ENCODE measurements around the gene NR1H4.
"Not testable (repeated sequence)": the region's sequence is repeated elsewhere in the genome, so short reads cannot be mapped to it uniquely, and the experiment has no call there.

NR1H4 gene

DNA sequence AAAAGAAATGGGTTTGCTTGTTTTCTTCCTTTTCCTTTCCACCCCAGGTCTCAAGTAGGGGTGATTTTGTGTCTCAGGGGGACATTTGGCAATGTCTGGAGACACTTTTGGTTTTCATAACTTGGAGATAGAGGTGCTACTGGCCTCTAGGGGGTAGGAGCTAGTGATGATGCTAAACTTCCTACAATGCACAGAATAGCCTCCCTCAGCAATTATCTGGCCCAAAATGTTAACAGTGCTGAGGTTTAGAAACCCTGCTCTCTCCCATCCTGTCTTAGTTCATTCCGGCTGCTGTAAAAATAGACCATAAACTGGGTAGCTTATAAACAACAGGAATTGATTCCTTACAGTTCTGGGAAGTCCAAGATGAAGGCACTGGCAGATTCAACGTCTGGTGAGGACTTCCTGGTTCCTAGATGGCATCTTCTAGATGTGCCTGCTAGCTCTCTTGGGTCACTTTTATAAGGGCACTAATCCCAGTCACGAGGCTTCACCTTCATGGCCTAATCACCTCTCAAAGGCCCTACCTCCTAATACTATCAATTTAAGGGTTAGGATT lies 92.4 kb downstream of the NR1H4 start:
- in situ Hi-C loops (cut with MboI; ENCODE audit: low sequenced_read_pairs) = no loop called here

DNA sequence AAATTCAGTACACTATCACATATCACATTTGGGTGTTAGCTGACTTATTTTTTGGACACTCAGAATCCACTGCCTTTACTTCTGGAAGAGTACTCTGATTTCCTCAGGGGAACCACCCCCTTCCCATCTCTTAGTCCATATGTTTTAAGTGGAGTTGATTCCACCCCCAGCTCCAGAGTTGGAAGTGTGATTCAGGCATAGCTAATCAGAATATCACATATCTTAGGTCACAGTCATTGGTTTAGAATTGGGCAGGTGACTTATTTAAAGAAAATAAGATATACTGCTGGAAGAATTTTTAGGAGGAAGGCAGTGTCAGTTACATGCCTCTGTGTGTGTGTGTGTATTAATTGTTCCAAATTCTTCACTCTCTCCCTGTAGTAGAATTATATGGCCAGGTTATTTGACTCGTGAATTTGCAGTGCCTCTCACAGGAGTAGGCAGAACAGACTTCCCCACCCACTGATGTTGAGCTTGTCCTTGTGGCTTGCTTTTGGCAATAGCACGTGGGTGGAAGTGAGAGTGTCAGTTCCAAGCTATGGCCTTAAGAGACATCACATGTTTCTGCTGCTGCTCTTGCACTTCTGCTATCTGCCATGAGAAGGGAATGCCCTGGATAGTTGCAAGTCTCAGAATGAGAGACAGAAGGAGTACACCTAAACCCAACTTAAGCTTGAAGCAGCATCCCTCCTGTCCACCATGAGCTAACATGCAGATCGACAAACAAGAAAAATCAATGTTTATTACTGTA lies 93.4 kb downstream of the NR1H4 start:
- in situ Hi-C loops (cut with MboI; ENCODE audit: low sequenced_read_pairs) = no loop called here

DNA sequence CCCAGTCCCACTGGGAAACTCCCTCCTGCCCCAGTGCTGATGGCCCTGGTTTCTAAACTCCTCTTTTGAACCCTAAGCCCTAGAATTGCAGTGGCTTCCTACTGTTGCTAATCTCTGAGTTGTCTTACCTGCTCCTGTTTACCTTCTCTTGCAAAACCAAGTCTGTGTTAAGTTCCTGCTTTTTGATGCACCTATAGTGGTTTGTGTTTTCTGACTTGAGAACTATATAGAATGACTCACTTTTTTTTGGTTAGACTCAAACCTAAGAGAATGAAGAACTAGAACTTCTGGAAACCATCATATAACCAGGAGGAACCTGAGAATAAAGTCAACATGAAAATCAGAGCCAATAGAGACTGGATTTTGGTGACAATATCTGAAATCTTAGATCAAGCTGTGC lies 94.3 kb downstream of the NR1H4 start:
- in situ Hi-C loops (cut with MboI; ENCODE audit: low sequenced_read_pairs) = no loop called here

DNA sequence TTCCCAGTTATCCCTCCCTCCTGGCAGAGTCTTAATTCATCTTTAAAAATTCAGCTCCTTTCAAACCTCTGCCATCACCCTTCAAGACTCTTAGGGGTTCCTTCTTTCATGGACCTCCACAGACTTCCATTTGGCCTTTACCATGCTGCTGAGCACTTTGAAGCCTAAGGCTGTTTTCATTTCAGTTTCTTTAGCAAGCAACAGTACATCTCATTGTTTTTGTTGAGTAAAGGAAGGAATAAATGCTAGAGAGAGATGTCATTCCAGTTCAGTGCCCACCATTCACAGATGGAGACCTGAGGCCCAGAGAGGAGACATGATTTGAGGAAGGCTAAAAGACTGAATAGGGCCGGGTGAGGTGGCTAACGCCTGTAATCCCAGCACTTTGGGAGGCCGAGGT lies 98.5 kb downstream of the NR1H4 start:
- in situ Hi-C loops (cut with MboI; ENCODE audit: low sequenced_read_pairs) = no loop called here

DNA sequence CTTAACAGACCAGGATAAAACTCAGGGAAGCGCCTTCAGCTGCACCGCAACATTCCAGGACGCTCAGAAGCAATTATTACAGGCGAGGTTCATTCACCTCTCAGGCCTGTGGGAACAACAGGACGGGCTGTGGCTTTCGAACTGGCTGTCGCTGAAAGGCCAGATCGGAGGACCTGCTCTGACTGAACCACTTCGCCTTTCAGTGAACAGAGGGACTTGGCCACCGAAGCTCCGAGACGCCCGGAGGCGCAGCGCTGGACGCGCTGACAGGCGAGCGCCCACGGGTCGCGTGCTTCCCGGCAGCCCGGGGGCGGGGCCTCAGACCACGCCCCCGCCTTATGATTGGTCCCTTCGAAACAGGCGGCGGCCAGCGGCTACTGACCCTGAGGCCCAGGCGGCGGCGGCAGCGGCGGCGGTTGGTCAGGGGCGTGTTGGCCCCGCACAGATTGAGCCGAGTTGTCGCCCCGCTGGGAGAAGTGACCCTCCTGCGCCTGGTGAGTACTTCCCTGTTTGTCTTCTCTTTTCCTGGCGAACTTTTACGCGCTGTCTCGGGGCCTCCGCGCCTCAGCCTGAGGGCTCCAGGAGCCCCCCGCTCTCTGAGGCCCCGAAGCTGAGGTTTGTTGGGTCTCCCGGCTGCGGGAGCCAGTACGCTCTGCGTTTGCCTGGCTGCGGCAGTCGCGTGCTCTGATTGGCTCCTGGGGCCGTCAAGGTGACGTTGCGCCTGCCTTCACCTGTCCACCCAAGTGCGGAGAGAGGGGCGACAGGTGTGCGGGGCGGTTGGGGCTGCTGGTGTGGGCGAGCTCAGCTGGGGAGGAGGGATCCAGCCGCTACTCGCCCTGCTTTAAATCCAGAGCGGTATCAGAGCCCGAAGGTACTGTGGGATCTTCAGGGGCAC lies 99.9 kb downstream of the NR1H4 start, which contains the start of gene GAS2L3:
Gene GAS2L3 (plus strand): TSS at position 393 of the 895 bp plus-strand sequence. CDS start 21,221 bp downstream, outside the sequence.
- in situ Hi-C loops (cut with MboI; ENCODE audit: low sequenced_read_pairs) = no loop called here

DNA sequence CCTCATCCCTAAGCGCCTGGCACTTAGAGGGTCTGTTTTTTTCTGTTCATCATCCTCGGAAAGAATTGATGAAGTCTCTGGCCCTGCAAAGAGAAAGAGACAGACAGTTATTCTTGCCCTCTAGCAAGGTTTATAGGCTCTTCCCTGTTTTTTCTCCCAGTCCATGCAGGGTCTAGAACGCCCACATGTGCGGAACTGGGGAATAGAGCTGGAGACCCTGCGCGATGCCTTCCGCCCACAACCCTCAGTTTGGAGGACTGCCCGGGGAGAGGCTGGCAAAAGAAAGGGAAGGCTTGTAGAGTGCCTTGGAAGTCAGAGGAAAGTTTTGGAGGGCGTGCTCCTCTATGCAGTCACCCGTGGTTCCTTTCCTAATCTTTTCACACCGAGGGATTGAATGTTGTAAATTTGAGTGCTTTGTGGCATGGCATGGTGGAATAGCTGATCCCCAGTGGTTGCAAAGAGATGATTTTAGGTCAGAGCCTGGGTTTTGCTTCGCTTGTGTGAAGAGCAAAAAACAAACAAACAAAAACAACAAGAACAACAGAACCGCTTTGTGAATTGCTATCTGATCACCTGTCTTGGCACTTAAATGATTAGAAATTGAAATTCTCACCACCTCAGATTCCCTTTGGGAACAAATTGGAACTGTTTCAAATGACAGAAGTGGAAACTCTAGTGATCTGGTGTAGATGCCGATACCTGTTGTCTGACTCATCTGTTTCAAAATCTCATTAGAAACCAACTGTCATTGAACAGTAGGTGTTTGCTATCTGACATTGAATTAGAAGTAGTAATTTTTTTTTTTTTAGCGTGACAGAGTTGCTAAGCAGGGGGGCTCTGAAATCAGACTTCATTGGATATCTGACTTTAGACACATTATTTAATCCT lies 100.8 kb downstream of the NR1H4 start:
- in situ Hi-C loops (cut with MboI; ENCODE audit: low sequenced_read_pairs) = no loop called here

DNA sequence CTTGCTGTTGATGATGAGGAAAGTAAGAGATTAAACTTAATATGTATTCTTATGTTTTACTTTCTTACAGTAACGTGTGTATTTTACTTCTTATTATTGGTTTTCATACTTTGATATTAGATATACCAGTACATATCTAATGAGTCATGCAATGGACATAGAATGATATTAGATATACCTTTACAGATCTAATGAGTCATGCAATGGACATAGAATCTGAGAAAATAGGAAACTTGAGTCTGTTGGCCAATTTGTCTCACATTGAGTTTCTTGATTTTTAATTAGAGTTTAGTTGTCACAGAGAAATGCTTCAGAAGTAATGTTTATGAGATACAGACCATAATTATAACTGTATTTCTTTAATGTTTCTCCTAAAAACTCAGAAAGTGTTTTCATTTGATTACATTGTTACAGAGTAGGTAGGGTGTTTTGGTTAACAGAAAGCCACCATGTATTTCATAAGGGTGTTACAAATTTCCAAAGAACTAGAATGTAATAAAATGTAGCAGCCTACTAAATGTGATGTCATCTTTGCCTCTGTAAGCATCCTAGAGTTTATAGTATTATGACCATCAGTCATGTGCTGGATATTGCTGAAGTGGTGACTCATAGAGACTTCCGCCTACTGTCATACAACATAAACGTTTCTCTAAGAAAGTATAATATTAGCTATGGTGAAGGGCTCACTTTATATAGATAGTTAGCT lies 102.8 kb downstream of the NR1H4 start:
- in situ Hi-C loops (cut with MboI; ENCODE audit: low sequenced_read_pairs) = no loop called here

DNA sequence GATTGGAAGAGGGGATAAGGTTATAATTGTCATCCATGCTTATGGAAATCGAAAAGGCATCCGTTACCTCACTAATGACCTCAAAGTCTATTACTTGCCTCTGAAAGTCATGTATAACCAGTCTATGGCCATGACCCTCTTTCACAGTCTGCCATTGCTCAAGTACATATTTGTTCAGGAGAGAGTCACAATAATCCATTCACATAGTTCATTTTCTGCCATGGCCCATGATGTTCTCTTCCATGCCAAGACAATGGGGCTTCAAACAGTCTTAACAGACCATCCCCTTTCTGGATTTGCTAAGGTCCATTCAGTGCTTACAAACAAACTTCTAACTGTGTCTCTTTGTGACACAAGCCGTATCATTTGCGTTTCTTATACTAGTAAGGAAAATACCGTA lies 105.3 kb downstream of the NR1H4 start:
- in situ Hi-C loops (cut with MboI; ENCODE audit: low sequenced_read_pairs) = no loop called here

DNA sequence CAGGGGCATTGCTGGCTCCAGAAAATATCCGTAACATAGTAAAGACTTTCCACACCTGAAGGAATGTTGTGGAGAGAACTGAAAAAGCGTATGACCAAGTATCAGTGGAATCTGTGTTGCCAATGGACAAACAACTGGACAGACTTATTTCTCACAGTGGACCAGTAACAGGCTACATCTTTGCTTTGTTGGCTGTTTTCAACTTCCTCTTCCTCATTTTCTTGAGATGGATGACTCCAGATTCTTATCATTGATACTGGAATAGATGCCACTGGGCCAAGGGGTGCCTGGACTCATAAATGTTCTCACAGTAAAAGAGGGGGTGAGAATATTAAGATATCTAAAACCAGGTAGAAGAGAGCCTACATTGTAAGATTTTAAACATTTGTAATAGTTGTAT lies 106.2 kb downstream of the NR1H4 start:
- in situ Hi-C loops (cut with MboI; ENCODE audit: low sequenced_read_pairs) = no loop called here

DNA sequence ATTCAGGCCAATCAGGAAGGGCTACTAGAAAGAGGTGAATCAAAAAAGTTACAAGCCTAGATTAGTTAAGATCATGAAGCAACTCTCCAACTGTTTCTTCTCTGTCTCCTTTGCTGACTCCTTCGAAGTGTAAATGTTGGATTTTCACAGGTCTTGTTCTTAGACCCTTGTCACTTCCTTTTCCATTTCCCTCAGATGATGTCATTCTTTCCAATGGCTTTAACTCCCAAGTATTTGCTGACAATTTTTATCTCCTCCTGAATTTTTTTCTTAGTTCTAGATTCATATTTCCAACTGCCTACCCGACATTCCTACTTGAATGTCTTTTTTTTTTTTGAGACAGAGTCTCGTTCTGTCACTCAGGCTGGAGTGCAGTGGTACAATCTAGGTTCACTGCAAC lies 110.6 kb downstream of the NR1H4 start:
- in situ Hi-C loops (cut with MboI; ENCODE audit: low sequenced_read_pairs) = no loop called here

DNA sequence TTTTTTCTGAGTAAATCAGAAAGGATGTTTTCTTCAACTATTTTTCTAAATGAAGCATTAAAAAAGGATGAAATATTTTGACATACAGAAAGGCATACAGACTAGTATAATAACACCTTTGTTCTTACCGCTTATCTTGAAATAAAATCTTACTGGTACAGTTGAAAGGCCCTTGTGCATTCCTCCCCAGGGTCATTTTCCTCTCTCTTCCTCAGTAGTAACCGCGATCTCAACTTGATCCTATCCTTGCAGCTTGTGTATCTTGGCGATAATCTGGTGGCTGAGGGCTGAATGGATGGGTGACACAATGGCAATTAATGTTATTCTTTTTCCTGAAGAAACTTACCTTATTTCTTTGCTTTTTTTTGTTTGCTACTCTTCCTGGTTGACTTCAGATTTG lies 118.3 kb downstream of the NR1H4 start:
- in situ Hi-C loops (cut with MboI; ENCODE audit: low sequenced_read_pairs) = no loop called here

DNA sequence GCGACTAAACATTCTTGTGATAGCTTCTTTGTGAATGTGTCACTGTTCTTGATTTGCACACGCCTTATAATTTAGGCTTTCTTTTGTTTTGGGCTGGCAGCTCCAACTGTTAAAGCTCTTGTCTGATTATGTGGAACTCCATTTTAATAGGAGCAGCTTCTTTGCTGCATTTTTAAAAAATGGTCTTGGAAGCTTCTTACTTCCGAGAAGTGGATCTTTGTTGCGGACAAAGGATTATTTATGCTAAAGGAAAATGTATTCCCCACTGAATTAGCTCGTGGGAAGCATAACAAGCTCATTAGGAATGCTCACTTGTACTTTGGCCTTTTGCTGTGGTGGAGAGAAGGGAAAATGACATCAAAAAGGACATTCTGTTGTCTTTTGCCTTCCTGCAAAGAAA lies 119.8 kb downstream of the NR1H4 start:
- in situ Hi-C loops (cut with MboI; ENCODE audit: low sequenced_read_pairs) = no loop called here

DNA sequence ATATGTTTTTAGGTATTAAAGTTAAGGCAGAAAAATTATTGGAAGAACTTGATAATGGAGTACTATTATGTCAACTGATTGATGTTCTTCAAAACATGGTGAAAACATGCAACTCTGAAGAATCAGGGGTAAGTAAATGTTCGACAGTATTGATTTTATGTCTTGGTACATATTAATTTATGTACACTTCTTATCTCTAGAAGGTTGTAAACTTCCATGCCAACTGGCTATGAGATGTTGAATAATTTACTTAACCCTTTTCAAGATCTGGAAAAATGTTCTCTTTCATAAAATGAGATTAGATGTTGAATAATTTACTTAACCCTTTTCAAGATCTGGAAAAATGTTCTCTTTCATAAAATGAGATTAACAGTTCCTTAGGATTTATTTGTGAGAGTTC lies 128.0 kb downstream of the NR1H4 start:
- in situ Hi-C loops (cut with MboI; ENCODE audit: low sequenced_read_pairs) = no loop called here

DNA sequence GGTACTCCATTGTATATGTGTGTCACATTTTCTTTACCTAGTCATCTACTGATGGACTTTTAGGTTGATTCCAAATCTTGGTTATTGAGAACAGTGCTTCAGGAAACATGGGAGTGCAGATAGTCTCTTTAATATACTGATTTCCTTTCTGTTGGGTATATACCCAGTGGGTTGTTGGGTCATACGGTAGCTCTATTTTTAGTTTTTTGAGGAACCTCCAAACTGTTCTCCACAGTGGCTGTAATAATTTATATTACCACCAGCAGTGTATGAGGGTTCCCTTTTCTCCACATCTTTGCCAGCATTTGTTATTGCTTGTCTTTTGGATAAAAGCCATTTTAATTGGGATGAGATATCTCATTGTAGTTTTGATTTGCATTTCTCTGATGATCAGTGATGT lies 129.3 kb downstream of the NR1H4 start:
- in situ Hi-C loops (cut with MboI; ENCODE audit: low sequenced_read_pairs) = not testable (repeated sequence)

DNA sequence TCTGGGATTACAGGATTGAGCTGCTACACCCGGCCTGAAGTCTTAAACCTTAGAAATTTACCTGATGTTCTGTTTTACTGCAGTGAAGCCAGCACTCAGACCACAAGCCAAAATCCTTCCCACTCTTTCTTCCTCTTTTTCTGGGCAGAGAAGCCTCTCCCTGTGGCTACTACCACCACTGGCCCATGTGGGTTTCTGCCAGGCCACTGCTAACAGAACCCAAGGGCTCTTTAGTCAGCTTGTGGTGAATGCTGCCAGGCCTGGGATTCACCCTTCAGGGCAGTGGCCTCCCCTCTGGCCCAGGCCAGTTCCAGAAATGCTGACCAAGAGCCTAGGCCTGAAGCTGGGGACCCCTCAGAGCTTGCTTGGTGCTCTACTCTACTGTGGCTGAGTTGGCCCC lies 135.1 kb downstream of the NR1H4 start:
- in situ Hi-C loops (cut with MboI; ENCODE audit: low sequenced_read_pairs) = no loop called here

DNA sequence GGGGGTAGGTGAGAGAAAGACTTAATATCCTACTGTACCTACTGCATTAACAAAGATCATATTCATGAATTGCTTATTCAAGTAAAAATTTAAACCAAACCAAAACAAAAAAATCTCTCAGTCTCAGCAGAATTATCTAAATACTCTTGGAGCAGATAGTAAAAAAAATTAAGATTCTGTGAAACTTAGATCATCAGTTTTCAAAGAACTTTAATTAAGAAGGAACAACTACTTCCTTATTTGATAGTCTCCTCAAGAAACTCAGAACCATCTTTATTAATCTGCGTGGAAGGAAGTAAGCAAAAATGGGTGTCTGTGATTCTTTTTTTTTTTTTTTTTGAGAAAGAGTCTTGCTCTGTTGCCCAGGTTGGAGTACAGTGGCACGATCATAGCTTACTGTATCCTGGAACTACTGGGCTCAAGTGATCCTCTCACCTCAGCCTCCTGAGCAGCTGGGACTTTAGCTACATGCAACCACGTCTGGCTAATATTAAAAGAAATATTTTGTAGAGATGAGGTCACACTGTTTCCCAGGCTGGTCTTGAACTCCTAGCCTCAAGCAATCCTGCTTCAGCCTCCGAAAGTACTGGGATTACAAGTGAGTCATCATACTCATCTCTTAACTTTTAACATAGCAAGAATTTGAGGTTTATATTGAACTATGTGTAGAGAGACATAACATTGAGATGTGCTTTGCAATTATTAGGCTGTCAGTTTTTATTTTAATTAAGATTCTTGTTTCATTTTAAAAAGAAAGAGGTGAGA lies 137.2 kb downstream of the NR1H4 start:
- in situ Hi-C loops (cut with MboI; ENCODE audit: low sequenced_read_pairs) = no loop called here

DNA sequence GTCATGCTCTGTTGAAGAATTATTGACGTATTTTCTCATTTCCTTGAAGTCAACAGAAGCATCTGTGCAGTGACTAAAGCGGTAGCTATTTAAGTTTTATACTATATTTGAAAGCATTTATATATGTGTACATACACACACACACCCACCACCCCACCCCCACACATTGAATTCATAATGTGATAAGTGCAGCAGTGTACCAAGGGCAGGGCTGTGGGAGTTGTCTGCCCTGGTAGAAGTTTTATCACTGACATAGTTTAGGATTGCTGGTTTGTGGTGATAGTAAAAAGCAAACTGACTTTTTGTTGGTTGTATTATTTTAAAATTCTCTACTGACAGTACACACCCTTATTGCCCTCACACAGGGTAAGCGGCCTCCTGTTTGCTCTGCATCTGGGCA lies 138.9 kb downstream of the NR1H4 start:
- in situ Hi-C loops (cut with MboI; ENCODE audit: low sequenced_read_pairs) = no loop called here

All from hTERT RPE-1 (cell line).